Suprapubic skin (tissue), 4 donors: Measurements from ENCODE around the gene MAD1L1.

Experiments used
- EP300 ChIP-seq: sonication (generic); formaldehyde crosslinking; IDR thresholded peaks from one replicate; pipeline ENCODE4 v1.6.1; 2017; ENCODE audit warnings: antibody characterized with exemption
- POLR2A ChIP-seq, 2 donors: fragments of 450-650 bp; IDR thresholded peaks; one replicate each; pipeline ENCODE4 v1.6.1; 2017; ENCODE audit warnings: antibody characterized with exemption in 2 of 2, mild to moderate bottlenecking in 2 of 2, moderate library complexity in 2 of 2
- POLR2AphosphoS5 ChIP-seq, 3 donors: sonication (generic); formaldehyde crosslinking; IDR thresholded peaks; one replicate each; pipeline ENCODE4 v1.6.1; 2017; ENCODE audit warnings: antibody characterized with exemption in 3 of 3
- TF ChIP-seq, protein P1 (sequence below), 2 donors: fragments of 200-600 bp in 1 of 2; fragments of 450-650 bp in 1 of 2; sonication (generic) in 1 of 2; IDR thresholded peaks; one replicate each; pipeline ENCODE4 v1.5.1; 2016 to 2019; ENCODE audit warnings: antibody characterized with exemption in 2 of 2, mild to moderate bottlenecking in 1 of 2, moderate library complexity in 1 of 2

DNA sequence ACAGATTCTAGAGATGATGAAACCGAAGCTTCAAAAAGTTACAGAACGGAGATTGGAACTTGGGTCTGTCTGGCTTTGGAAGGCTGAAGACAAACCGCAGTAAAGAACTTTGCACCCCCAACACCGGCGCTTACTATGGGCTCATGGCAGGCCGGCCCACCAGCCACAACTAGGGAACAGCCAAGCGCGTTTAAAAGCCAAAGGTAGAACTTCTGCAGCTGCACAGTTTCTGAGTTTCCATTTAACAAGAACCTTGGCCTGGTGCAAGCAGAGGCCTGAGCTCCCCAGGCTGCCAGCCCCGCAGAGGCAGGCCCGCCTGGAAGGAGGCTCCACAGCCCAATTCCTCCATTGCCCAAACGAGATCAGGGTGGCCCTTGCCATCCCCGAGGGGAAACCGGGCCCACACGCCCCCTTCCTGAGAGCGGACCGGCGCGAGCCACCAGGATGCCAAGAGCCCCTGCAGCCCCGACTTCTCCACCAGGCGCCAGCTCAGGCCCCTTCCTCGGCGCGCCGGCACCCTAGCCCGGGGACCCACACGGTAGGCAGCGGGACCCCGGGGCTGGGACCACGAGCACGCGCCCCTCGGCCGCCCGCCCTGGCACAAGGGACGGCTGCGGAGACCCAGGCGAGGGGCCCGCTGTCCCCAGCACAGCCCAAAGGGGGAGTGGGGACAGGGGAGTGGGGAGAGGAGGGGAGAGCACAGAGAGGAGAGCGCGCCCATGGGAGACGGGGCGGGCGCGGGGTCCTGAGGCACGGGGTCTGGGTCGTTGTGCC lies 566 bp downstream of the MAD1L1 start:
- TF ChIP-seq, protein P1, sequence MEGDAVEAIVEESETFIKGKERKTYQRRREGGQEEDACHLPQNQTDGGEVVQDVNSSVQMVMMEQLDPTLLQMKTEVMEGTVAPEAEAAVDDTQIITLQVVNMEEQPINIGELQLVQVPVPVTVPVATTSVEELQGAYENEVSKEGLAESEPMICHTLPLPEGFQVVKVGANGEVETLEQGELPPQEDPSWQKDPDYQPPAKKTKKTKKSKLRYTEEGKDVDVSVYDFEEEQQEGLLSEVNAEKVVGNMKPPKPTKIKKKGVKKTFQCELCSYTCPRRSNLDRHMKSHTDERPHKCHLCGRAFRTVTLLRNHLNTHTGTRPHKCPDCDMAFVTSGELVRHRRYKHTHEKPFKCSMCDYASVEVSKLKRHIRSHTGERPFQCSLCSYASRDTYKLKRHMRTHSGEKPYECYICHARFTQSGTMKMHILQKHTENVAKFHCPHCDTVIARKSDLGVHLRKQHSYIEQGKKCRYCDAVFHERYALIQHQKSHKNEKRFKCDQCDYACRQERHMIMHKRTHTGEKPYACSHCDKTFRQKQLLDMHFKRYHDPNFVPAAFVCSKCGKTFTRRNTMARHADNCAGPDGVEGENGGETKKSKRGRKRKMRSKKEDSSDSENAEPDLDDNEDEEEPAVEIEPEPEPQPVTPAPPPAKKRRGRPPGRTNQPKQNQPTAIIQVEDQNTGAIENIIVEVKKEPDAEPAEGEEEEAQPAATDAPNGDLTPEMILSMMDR (IDR thresholded peaks at IDR 0.05) = no peak
- TF ChIP-seq POLR2AphosphoS5 (IDR thresholded peaks at IDR 0.05) = no peak
- TF ChIP-seq POLR2A (IDR thresholded peaks at IDR 0.05) = no peak
- TF ChIP-seq EP300 = no peak
